ENCODE measurements around the gene PRAME. TPM values are rescaled to one million over a fixed set of nuclear protein-coding genes. Genes with fewer than 3 reads are reported as not detected.

Gene PRAME
- total and polyA plus RNA-seq, 10 of the 15 experiments (the other 5 are each of a cell fraction or from before 2014, with no cell fraction given), result 0.40 to 2.5 (median 0.65) TPM

DNA sequence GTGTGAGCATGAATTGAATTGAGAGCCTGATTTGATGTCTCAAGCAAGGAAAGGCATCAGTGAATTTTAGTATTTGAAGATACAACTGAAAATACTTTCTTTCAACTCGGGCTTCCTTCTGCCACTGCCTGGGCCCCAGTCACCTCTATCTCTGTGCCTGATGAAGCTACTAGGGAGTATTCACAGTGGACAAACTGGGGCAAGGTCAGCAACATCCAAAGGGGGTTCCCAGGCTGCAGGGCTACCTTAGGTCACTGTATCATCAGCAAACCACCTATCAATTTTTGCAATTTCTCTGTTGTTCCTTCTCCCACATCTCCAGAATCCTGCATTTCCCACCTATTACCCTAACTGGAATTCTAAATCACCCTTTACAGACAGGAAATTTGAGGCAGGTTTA, 10.2 kb downstream of the PRAME start:
- FAIRE-seq (no peak), ATAC-seq (no peak), DNase-seq (ENCODE audit: low read depth, low spot score) (no peak)
- H2AFZ ChIP-seq (ENCODE audit: control insufficient read depth, low read depth, low read length), result no peak overlapping the region
- no peak overlapping the region for H3K4me3 ChIP-seq
- H3K4me1 ChIP-seq (ENCODE audit: control insufficient read depth, insufficient read depth, low read length), result 0 out of 2 replicates have a peak, but pooled peaks cover 4% of the 10 kb centered on the region
- TF ChIP-seq CBX3 (IDR thresholded peaks at IDR 0.05; ENCODE audit: borderline replicate concordance, low read depth) (no peak), ASH2L (IDR thresholded peaks at IDR 0.05; ENCODE audit: borderline replicate concordance, low read depth) (no peak), KLF5 (IDR thresholded peaks at IDR 0.05; ENCODE audit: partially characterized antibody) (no peak), RFX5 (IDR thresholded peaks at IDR 0.05; ENCODE audit: low read depth, low read length) (no peak)
- TF ChIP-seq, protein P1, sequence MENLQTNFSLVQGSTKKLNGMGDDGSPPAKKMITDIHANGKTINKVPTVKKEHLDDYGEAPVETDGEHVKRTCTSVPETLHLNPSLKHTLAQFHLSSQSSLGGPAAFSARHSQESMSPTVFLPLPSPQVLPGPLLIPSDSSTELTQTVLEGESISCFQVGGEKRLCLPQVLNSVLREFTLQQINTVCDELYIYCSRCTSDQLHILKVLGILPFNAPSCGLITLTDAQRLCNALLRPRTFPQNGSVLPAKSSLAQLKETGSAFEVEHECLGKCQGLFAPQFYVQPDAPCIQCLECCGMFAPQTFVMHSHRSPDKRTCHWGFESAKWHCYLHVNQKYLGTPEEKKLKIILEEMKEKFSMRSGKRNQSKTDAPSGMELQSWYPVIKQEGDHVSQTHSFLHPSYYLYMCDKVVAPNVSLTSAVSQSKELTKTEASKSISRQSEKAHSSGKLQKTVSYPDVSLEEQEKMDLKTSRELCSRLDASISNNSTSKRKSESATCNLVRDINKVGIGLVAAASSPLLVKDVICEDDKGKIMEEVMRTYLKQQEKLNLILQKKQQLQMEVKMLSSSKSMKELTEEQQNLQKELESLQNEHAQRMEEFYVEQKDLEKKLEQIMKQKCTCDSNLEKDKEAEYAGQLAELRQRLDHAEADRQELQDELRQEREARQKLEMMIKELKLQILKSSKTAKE (IDR thresholded peaks at IDR 0.05; ENCODE audit: low read depth, poor library complexity, severe bottlenecking), result no peak
- SMC1A ChIA-PET (ENCODE audit: uncharacterized antibody, unreplicated experiment), result no interaction called here
- intact Hi-C loops (cut with micrococcal nuclease; ENCODE audit: unreplicated experiment), result no loop called here
- no peaks in the 10 kb centered on the region for H3K36me3 ChIP-seq (ENCODE audit: control insufficient read depth in 2 of 2, insufficient read depth in 2 of 2, low read length in 1 of 2)
- RAD21 ChIA-PET (ENCODE audit: unreplicated experiment), result no interaction called here
- POLR2A ChIA-PET, result no interaction called here
- H4K20me1 ChIP-seq (ENCODE audit: control insufficient read depth, insufficient read depth), result no peaks in the 10 kb centered on the region
- WGBS (ENCODE audit: insufficient coverage, insufficient replicate concordance, low lambda C conversion rate, missing lambda C conversion rate), result 0% methylated on average over 1 of the region's 1 CpG
- in situ Hi-C loops (cut with MboI), result no loop called here
- no peaks in the 10 kb centered on the region for H3K27me3 ChIP-seq (replicated peaks in 1 of 2; ENCODE audit: control insufficient read depth in 2 of 2, insufficient read depth in 2 of 2, low read length in 1 of 2)
- H3K27ac ChIP-seq (ENCODE audit: control insufficient read depth, insufficient read depth), result no peak overlapping the region
- CTCF ChIA-PET, result interaction anchor here (1.4 kb wide), 1 partner anchor 83 kb away, joined by 3 read pairs; no protein-coding TSS in a partner anchor
- H3K9ac ChIP-seq (ENCODE audit: control insufficient read depth, insufficient read depth, low read length), result no peak overlapping the region
- H3K4me2 ChIP-seq (ENCODE audit: control insufficient read depth, insufficient read depth), result no peak overlapping the region
- BruUV-seq (replicated peaks), result no TSS peak
- H3K79me2 ChIP-seq (ENCODE audit: control insufficient read depth, insufficient read depth, low read length), result no peaks in the 10 kb centered on the region
- H3K9me3 ChIP-seq (replicated peaks; ENCODE audit: control insufficient read depth, insufficient read depth, low read length), result no peaks in the 10 kb centered on the region

DNA sequence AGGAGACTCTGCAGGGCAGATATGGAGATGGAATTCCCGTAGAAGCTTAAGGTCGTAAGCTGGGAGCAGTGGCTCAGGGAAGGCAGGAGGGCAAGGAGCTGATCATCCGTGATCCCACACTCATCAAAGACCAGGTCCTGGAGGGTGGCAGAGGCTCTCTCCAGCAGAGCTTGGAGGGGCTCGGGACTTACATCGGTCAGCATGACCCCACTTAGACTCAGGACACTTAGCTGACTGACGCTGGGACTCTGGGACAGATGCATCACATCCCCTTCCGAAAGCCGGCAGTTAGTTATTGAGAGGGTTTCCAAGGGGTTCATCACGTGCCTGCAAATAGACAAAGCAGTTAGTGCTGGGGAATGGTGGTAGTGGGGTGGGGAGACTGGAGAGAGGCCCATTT, 10.7 kb downstream of the PRAME start:
- no peak for DNase-seq (ENCODE audit: low read depth, low spot score)
- no peak overlapping the region for H3K9ac ChIP-seq (ENCODE audit: control insufficient read depth, insufficient read depth, low read length)
- SMC1A ChIA-PET (ENCODE audit: uncharacterized antibody, unreplicated experiment), result no interaction called here
- in situ Hi-C loops (cut with MboI), result no loop called here
- H2AFZ ChIP-seq (ENCODE audit: control insufficient read depth, low read depth, low read length), result no peak overlapping the region
- H3K27ac ChIP-seq (ENCODE audit: control insufficient read depth, insufficient read depth), result no peak overlapping the region
- intact Hi-C loops (cut with micrococcal nuclease; ENCODE audit: unreplicated experiment), result no loop called here
- no peak overlapping the region for H3K4me2 ChIP-seq (ENCODE audit: control insufficient read depth, insufficient read depth)
- no peaks in the 10 kb centered on the region for H3K27me3 ChIP-seq (replicated peaks in 1 of 2; ENCODE audit: control insufficient read depth in 2 of 2, insufficient read depth in 2 of 2, low read length in 1 of 2)
- POLR2A ChIA-PET, result no interaction called here
- H4K20me1 ChIP-seq (ENCODE audit: control insufficient read depth, insufficient read depth), result no peaks in the 10 kb centered on the region
- WGBS (ENCODE audit: insufficient coverage, insufficient replicate concordance, low lambda C conversion rate, missing lambda C conversion rate), result 43% methylated on average over 9 of the region's 9 CpGs
- no peak overlapping the region for H3K4me3 ChIP-seq
- H3K4me1 ChIP-seq (ENCODE audit: control insufficient read depth, insufficient read depth, low read length), result no peaks in the 10 kb centered on the region
- no peak for ATAC-seq
- H3K9me3 ChIP-seq (replicated peaks; ENCODE audit: control insufficient read depth, insufficient read depth, low read length), result no peaks in the 10 kb centered on the region
- no peaks in the 10 kb centered on the region for H3K79me2 ChIP-seq (ENCODE audit: control insufficient read depth, insufficient read depth, low read length)
- RAD21 ChIA-PET (ENCODE audit: unreplicated experiment), result no interaction called here
- TF ChIP-seq NFXL1 (IDR thresholded peaks at IDR 0.05; ENCODE audit: borderline replicate concordance) (no peak), KLF5 (IDR thresholded peaks at IDR 0.05; ENCODE audit: partially characterized antibody) (no peak), SMC3 (IDR thresholded peaks at IDR 0.05; ENCODE audit: borderline replicate concordance, low read length) (no peak), EP300 (IDR thresholded peaks at IDR 0.05; ENCODE audit: borderline replicate concordance in 1 of 2, control insufficient read depth in 1 of 2, low read depth in 2 of 2, low read length in 2 of 2) (no peak), CEBPB (IDR thresholded peaks at IDR 0.05; ENCODE audit: borderline replicate concordance in 1 of 2, low read depth in 2 of 2, low read length in 2 of 2) (no peak), PAX8 (IDR thresholded peaks at IDR 0.05) (no peak)
- BruUV-seq (replicated peaks), result no TSS peak
- H3K36me3 ChIP-seq (ENCODE audit: control insufficient read depth in 2 of 2, insufficient read depth in 2 of 2, low read length in 1 of 2), result no peaks in the 10 kb centered on the region
- CTCF ChIA-PET, result interaction anchor here (1.4 kb wide), 1 partner anchor 83 kb away, joined by 3 read pairs; no protein-coding TSS in a partner anchor
- FAIRE-seq, result no peak

Data from GM12878 (cell line).